Activated T-helper 1 cell treated with anti-CD3 and anti-CD28 coated beads, Interleukin-12 subunit alpha, Interleukin-12 subunit beta, Interleukin-2, Interleukin-4 antibody, amounts not matched to agents 30 ng/mL and 10 ng/mL and 1 ng/mL, durations not matched to agents 14 hours and 24 hours and 36 hours (primary cell): ENCODE data around the gene HELT. TPM values are rescaled to one million over a fixed set of nuclear protein-coding genes. Genes with fewer than 3 reads are reported as not detected.
"Not testable (repeated sequence)": the region's sequence is repeated elsewhere in the genome, so short reads cannot be mapped to it uniquely, and the experiment has no call there.

Source experiments
- DNase-seq: peaks from one replicate; pipeline ENCODE4 v3.0.0; 2021; ENCODE audit warnings: low spot score
- H3K27ac Mint-ChIP-seq: one replicate; pipeline ENCODE4 v1.8.0; 2021; ENCODE audit warnings: mild to moderate bottlenecking, mixed read lengths
- H3K27me3 Mint-ChIP-seq: one replicate; pipeline ENCODE4 v1.8.0; 2022; ENCODE audit warnings: mild to moderate bottlenecking, moderate library complexity, mixed read lengths; ENCODE audit not compliant: insufficient read depth
- H3K36me3 Mint-ChIP-seq: one replicate; pipeline ENCODE4 v1.8.0; 2021; ENCODE audit warnings: low read depth, mixed read lengths
- H3K4me1 Mint-ChIP-seq: one replicate; pipeline ENCODE4 v1.8.0; 2021; ENCODE audit warnings: low read depth, mixed read lengths
- H3K4me3 Mint-ChIP-seq: one replicate; pipeline ENCODE4 v1.8.0; 2021; ENCODE audit warnings: mild to moderate bottlenecking, moderate library complexity, mixed read lengths
- H3K9me3 Mint-ChIP-seq: one replicate; pipeline ENCODE4 v1.8.0; 2021; ENCODE audit warnings: mixed read lengths
- intact Hi-C: fragments of 100-400 bp; cut with micrococcal nuclease; formaldehyde crosslinking; loops from one replicate; pipeline ENCODE4 v1.15.1; 2024
- total RNA-seq: library from RNA; stranded (reverse); gene quantifications from 2 replicates; pipeline ENCODE4 v1.2.3, GENCODE V29; 2022

The HELT gene
- total RNA-seq, 1 donor from 2014 or later: not detected

- H3K36me3 Mint-ChIP-seq, H3K4me1 Mint-ChIP-seq, H3K4me3 Mint-ChIP-seq, DNase-seq, H3K27ac Mint-ChIP-seq, H3K9me3 Mint-ChIP-seq, H3K27me3 Mint-ChIP-seq: not testable (repeated sequence)
- intact Hi-C loops: loop anchor here (10.0 kb wide), 1 partner anchor 724 kb away; no protein-coding TSS in a partner anchor
These were observed 29.0 kb upstream of the HELT start for GRCh38 chr4:184989283-184989682.

- H3K4me1 Mint-ChIP-seq, H3K27ac Mint-ChIP-seq: not testable (repeated sequence)
These were observed 28.2 kb upstream of the HELT start for GRCh38 chr4:184990131-184990530.

GRCh38 chr4:184991860-184992259 lies 26.4 kb upstream of the HELT start:
- Mint-ChIP-seq H3K9me3 (no peaks in the 10 kb centered on the region), H3K4me3 (no peak overlapping the region)

More at GRCh38 chr4:184990131-184990530, 28.2 kb upstream of the HELT start:
- H3K9me3 Mint-ChIP-seq, H3K36me3 Mint-ChIP-seq, H3K4me3 Mint-ChIP-seq, intact Hi-C loops, H3K27me3 Mint-ChIP-seq, DNase-seq: not testable (repeated sequence)

GRCh38 chr4:184992422-184992821 lies 25.9 kb upstream of the HELT start:
- Mint-ChIP-seq H3K27ac (no peak overlapping the region), H3K27me3 (peaks cover 10% of the 10 kb centered on the region), H3K4me1 (no peaks in the 10 kb centered on the region), H3K36me3 (no peaks in the 10 kb centered on the region), H3K4me3 (no peak overlapping the region), H3K9me3 (no peaks in the 10 kb centered on the region)
- DNase-seq: no peak
- intact Hi-C loops: no loop called here

More at GRCh38 chr4:184991860-184992259, 26.4 kb upstream of the HELT start:
- Mint-ChIP-seq H3K27ac (no peak overlapping the region), H3K27me3 (peaks cover 7% of the 10 kb centered on the region), H3K4me1 (no peaks in the 10 kb centered on the region), H3K36me3 (no peaks in the 10 kb centered on the region)
- intact Hi-C loops: no loop called here
- no peak for DNase-seq

GRCh38 chr4:184993247-184993646 lies 25.0 kb upstream of the HELT start:
- no peak for DNase-seq
- peaks cover 15% of the 10 kb centered on the region for H3K27me3 Mint-ChIP-seq
- no peaks in the 10 kb centered on the region for H3K36me3 Mint-ChIP-seq
- no peaks in the 10 kb centered on the region for H3K9me3 Mint-ChIP-seq
- no peaks in the 10 kb centered on the region for H3K4me1 Mint-ChIP-seq
- intact Hi-C loops: no loop called here
- H3K27ac Mint-ChIP-seq: no peak overlapping the region
- no peak overlapping the region for H3K4me3 Mint-ChIP-seq

- intact Hi-C loops: no loop called here
- Mint-ChIP-seq H3K4me1 (no peaks in the 10 kb centered on the region), H3K27ac (no peak overlapping the region), H3K36me3 (no peaks in the 10 kb centered on the region), H3K4me3 (no peak overlapping the region), H3K27me3 (peaks cover 20% of the 10 kb centered on the region), H3K9me3 (no peaks in the 10 kb centered on the region)
- no peak for DNase-seq
These were observed 24.2 kb upstream of the HELT start for GRCh38 chr4:184994010-184994622.

- intact Hi-C loops: no loop called here
- H3K36me3 Mint-ChIP-seq: no peaks in the 10 kb centered on the region
- no peaks in the 10 kb centered on the region for H3K9me3 Mint-ChIP-seq
- no peaks in the 10 kb centered on the region for H3K4me1 Mint-ChIP-seq
- H3K4me3 Mint-ChIP-seq: no peak overlapping the region
- no peak overlapping the region for H3K27ac Mint-ChIP-seq
- DNase-seq: no peak
- H3K27me3 Mint-ChIP-seq: peaks cover 20% of the 10 kb centered on the region
These were observed 23.7 kb upstream of the HELT start for GRCh38 chr4:184994623-184995010.

GRCh38 chr4:184997656-184998055 lies 20.6 kb upstream of the HELT start:
- intact Hi-C loops, H3K4me1 Mint-ChIP-seq, H3K9me3 Mint-ChIP-seq, H3K4me3 Mint-ChIP-seq, DNase-seq, H3K36me3 Mint-ChIP-seq, H3K27ac Mint-ChIP-seq: not testable (repeated sequence)
- H3K27me3 Mint-ChIP-seq: peaks cover 20% of the 10 kb centered on the region

GRCh38 chr4:185002784-185003183 lies 15.5 kb upstream of the HELT start:
- H3K27ac Mint-ChIP-seq: no peak overlapping the region
- no peaks in the 10 kb centered on the region for H3K9me3 Mint-ChIP-seq
- H3K4me1 Mint-ChIP-seq: peaks cover 9% of the 10 kb centered on the region
- intact Hi-C loops: no loop called here
- H3K27me3 Mint-ChIP-seq: peaks cover 39% of the 10 kb centered on the region
- no peak overlapping the region for H3K4me3 Mint-ChIP-seq
- DNase-seq: no peak
- H3K36me3 Mint-ChIP-seq: no peaks in the 10 kb centered on the region

GRCh38 chr4:185003596-185004351 lies 14.5 kb upstream of the HELT start:
- peaks cover 36% of the 10 kb centered on the region for H3K27me3 Mint-ChIP-seq
- intact Hi-C loops: loop anchor here (2.0 kb wide), 1 partner anchor 593 kb away; no protein-coding TSS in a partner anchor
- no peaks in the 10 kb centered on the region for H3K36me3 Mint-ChIP-seq
- H3K9me3 Mint-ChIP-seq: no peaks in the 10 kb centered on the region
- no peak for DNase-seq
- H3K4me1 Mint-ChIP-seq: peaks cover 9% of the 10 kb centered on the region
- no peak overlapping the region for H3K27ac Mint-ChIP-seq
- H3K4me3 Mint-ChIP-seq: no peak overlapping the region

- H3K36me3 Mint-ChIP-seq: no peaks in the 10 kb centered on the region
- H3K4me1 Mint-ChIP-seq: peaks cover 9% of the 10 kb centered on the region
- H3K4me3 Mint-ChIP-seq: peak overlapping the region; percentile 46
- no peaks in the 10 kb centered on the region for H3K9me3 Mint-ChIP-seq
- H3K27me3 Mint-ChIP-seq: peaks cover 42% of the 10 kb centered on the region
- intact Hi-C loops: loop anchor here (1.0 to 5.0 kb wide), 6 partner anchors 92 to 1033 kb away; no protein-coding TSS in a partner anchor
- H3K27ac Mint-ChIP-seq: no peak overlapping the region
- DNase-seq: no peak
These were observed 13.6 kb upstream of the HELT start for GRCh38 chr4:185004562-185005218.

- H3K27me3 Mint-ChIP-seq: peaks cover 42% of the 10 kb centered on the region
- peak overlapping the region; percentile 46 for H3K4me3 Mint-ChIP-seq
- intact Hi-C loops: loop anchor here (1.0 to 5.0 kb wide), 6 partner anchors 91 to 1032 kb away; no protein-coding TSS in a partner anchor
- peaks cover 9% of the 10 kb centered on the region for H3K4me1 Mint-ChIP-seq
- no peak overlapping the region for H3K27ac Mint-ChIP-seq
- peak; percentile 69 for DNase-seq
- no peaks in the 10 kb centered on the region for H3K9me3 Mint-ChIP-seq
- H3K36me3 Mint-ChIP-seq: no peaks in the 10 kb centered on the region
These were observed 13.0 kb upstream of the HELT start for GRCh38 chr4:185005219-185005819.

- Mint-ChIP-seq H3K9me3 (no peaks in the 10 kb centered on the region), H3K27me3 (peaks cover 78% of the 10 kb centered on the region), H3K4me1 (peaks cover 11% of the 10 kb centered on the region), H3K4me3 (no peak overlapping the region), H3K36me3 (no peaks in the 10 kb centered on the region), H3K27ac (no peak overlapping the region)
- no peak for DNase-seq
- intact Hi-C loops: no loop called here
These were observed 6.9 kb upstream of the HELT start for GRCh38 chr4:185011408-185011807.
